Caco-2 (cell line): ENCODE measurements around the gene AMOTL1. TPM values are rescaled to one million over a fixed set of nuclear protein-coding genes. Genes with fewer than 3 reads are reported as not detected.

ENCODE experiments used
- BruUV-seq: library from RNA; stranded (reverse); fragments of 400-500 nt; replicated peaks from 2 replicates; lab custom pipeline; 2021; lab: Mats Ljungman, UMichigan
- CTCF ChIA-PET: fragments of 300-600 bp; sonication (Branson Sonifier 250); formaldehyde crosslinking; loops from one replicate; lab custom pipeline; 2022; ENCODE audit warnings: antibody characterized with exemption; lab: Charles Lee
- POLR2A ChIA-PET: fragments of 300-600 bp; sonication (Branson Sonifier 250); formaldehyde crosslinking; loops from one replicate; lab custom pipeline; 2022; ENCODE audit warnings: antibody characterized with exemption; lab: Charles Lee
- DNase-seq, 2 experiments: peaks; one replicate each; pipeline versions ENCODE4 v3.0.0 to v3.0.0-alpha.2; 2020 to 2022
- H3K27me3 ChIP-seq: replicated peaks from 2 replicates; pipeline ENCODE4 v1.6.0; 2011; ENCODE audit warnings: low read length; ENCODE audit not compliant: control insufficient read depth, insufficient read depth
- H3K36me3 ChIP-seq: 2 replicates; pipeline ENCODE4 v1.5.1; 2011; ENCODE audit warnings: low read length; ENCODE audit not compliant: control insufficient read depth, insufficient read depth
- H3K4me1 ChIP-seq: fragments of 250-450 bp; sonication (Bioruptor Pico); 2 replicates; pipeline ENCODE4 v1.5.1; 2020; ENCODE audit warnings: mild to moderate bottlenecking
- H3K4me3 ChIP-seq: 2 replicates; pipeline ENCODE4 v1.5.1; 2011; ENCODE audit warnings: low read depth, mild to moderate bottlenecking, control low read depth, low read length
- H3K9me3 ChIP-seq: fragments of 250-450 bp; sonication (Bioruptor Pico); 2 replicates; pipeline ENCODE4 v1.5.1; 2020; ENCODE audit warnings: mild to moderate bottlenecking, moderate library complexity
- H3K27ac Mint-ChIP-seq: one replicate; pipeline ENCODE4 v1.8.0; 2022; ENCODE audit warnings: mixed read lengths; ENCODE audit not compliant: unreplicated experiment
- H3K27me3 Mint-ChIP-seq: one replicate; pipeline ENCODE4 v1.8.0; 2022; ENCODE audit warnings: mixed read lengths; ENCODE audit not compliant: insufficient read depth, unreplicated experiment
- H3K36me3 Mint-ChIP-seq: one replicate; pipeline ENCODE4 v1.8.0; 2022; ENCODE audit warnings: mild to moderate bottlenecking, mixed read lengths; ENCODE audit not compliant: insufficient read depth, unreplicated experiment
- H3K4me1 Mint-ChIP-seq: one replicate; pipeline ENCODE4 v1.8.0; 2022; ENCODE audit warnings: low read depth, mixed read lengths; ENCODE audit not compliant: unreplicated experiment
- H3K4me3 Mint-ChIP-seq: one replicate; pipeline ENCODE4 v1.8.0; 2022; ENCODE audit warnings: mild to moderate bottlenecking, moderate library complexity, mixed read lengths; ENCODE audit not compliant: unreplicated experiment
- H3K9me3 Mint-ChIP-seq: one replicate; pipeline ENCODE4 v1.8.0; 2022; ENCODE audit warnings: mixed read lengths; ENCODE audit not compliant: unreplicated experiment
- CTCF ChIP-seq, 2 experiments: fragments of 200-600 bp in 1 of 2; IDR thresholded peaks; 1 replicate in 1 of 2; 2 replicates in 1 of 2; pipeline versions ENCODE4 v1.5.1 to v1.8.0; 2011 to 2022; ENCODE audit warnings: antibody characterized with exemption in 1 of 2, control low read depth in 1 of 2, inconsistent platforms in 1 of 2, low read depth in 1 of 2, low read length in 1 of 2, mild to moderate bottlenecking in 1 of 2, moderate library complexity in 1 of 2; ENCODE audit not compliant: insufficient read depth in 1 of 2, severe bottlenecking in 1 of 2, unreplicated experiment in 1 of 2
- intact Hi-C: fragments of 100-400 bp; cut with micrococcal nuclease; formaldehyde crosslinking; loops from one replicate; pipeline ENCODE4 v1.10.0; 2022; ENCODE audit not compliant: unreplicated experiment
- total RNA-seq: library from RNA; stranded (reverse); gene quantifications from 2 replicates; pipeline ENCODE4 v1.2.3, GENCODE V29; 2022

AMOTL1 gene
- total RNA-seq, 1 experiment from 2014 or later: 60.8 TPM

GRCh38 chr11:94721565-94722292 lies 46.4 kb upstream of the AMOTL1 start:
- H3K36me3 ChIP-seq: no peaks in the 10 kb centered on the region
- Mint-ChIP-seq H3K27me3 (no peaks in the 10 kb centered on the region), H3K27ac (no peak overlapping the region), H3K36me3 (no peaks in the 10 kb centered on the region), H3K4me1 (peaks cover 7% of the 10 kb centered on the region), H3K4me3 (no peak overlapping the region), H3K9me3 (no peaks in the 10 kb centered on the region)
- peaks cover 6% of the 10 kb centered on the region; the same call in 1 of the 2 replicates for H3K9me3 ChIP-seq
- TF ChIP-seq CTCF (IDR thresholded peaks at IDR 0.05; ENCODE audit: insufficient read depth in 1 of 2, low read depth in 1 of 2, low read length in 1 of 2, severe bottlenecking in 1 of 2, unreplicated experiment in 1 of 2): no peak
- H3K4me3 ChIP-seq: no peak overlapping the region
- ChIA-PET POLR2A (no interaction called here), CTCF (no interaction called here)
- no peak for DNase-seq
- BruUV-seq: no TSS peak
- intact Hi-C loops: no loop called here
- no peaks in the 10 kb centered on the region for H3K4me1 ChIP-seq
- H3K27me3 ChIP-seq: no peaks in the 10 kb centered on the region

- H3K27ac Mint-ChIP-seq: no peak overlapping the region
- H3K36me3 Mint-ChIP-seq: no peaks in the 10 kb centered on the region
- H3K27me3 ChIP-seq: no peaks in the 10 kb centered on the region
- H3K27me3 Mint-ChIP-seq: no peaks in the 10 kb centered on the region
- intact Hi-C loops: no loop called here
- ChIA-PET POLR2A (no interaction called here), CTCF (no interaction called here)
- TF ChIP-seq CTCF (IDR thresholded peaks at IDR 0.05; ENCODE audit: insufficient read depth in 1 of 2, low read depth in 1 of 2, low read length in 1 of 2, severe bottlenecking in 1 of 2, unreplicated experiment in 1 of 2): no peak
- H3K4me3 ChIP-seq: no peak overlapping the region
- DNase-seq: no peak
- H3K36me3 ChIP-seq: no peaks in the 10 kb centered on the region
- H3K4me1 ChIP-seq: no peaks in the 10 kb centered on the region
- peaks cover 7% of the 10 kb centered on the region for H3K4me1 Mint-ChIP-seq
- no peak overlapping the region for H3K4me3 Mint-ChIP-seq
- no TSS peak for BruUV-seq
- H3K9me3 ChIP-seq: peaks cover 4% of the 10 kb centered on the region; the same call in 1 of the 2 replicates
- H3K9me3 Mint-ChIP-seq: no peaks in the 10 kb centered on the region
These were observed 45.4 kb upstream of the AMOTL1 start for GRCh38 chr11:94722735-94723134.

- no peak overlapping the region for H3K4me3 Mint-ChIP-seq
- no peak overlapping the region for H3K27ac Mint-ChIP-seq
- no peaks in the 10 kb centered on the region for H3K36me3 ChIP-seq
- intact Hi-C loops: no loop called here
- ChIA-PET CTCF (no interaction called here), POLR2A (no interaction called here)
- H3K4me3 ChIP-seq: no peak overlapping the region
- no TSS peak for BruUV-seq
- H3K4me1 Mint-ChIP-seq: peaks cover 7% of the 10 kb centered on the region
- H3K27me3 Mint-ChIP-seq: no peaks in the 10 kb centered on the region
- peaks cover 9% of the 10 kb centered on the region; the same call in 1 of the 2 replicates for H3K4me1 ChIP-seq
- no peaks in the 10 kb centered on the region for H3K9me3 ChIP-seq
- no peak for TF ChIP-seq CTCF (IDR thresholded peaks at IDR 0.05; ENCODE audit: insufficient read depth in 1 of 2, low read depth in 1 of 2, low read length in 1 of 2, severe bottlenecking in 1 of 2, unreplicated experiment in 1 of 2)
- DNase-seq: no peak
- no peaks in the 10 kb centered on the region for H3K9me3 Mint-ChIP-seq
- no peaks in the 10 kb centered on the region for H3K27me3 ChIP-seq
- H3K36me3 Mint-ChIP-seq: no peaks in the 10 kb centered on the region
These were observed 43.1 kb upstream of the AMOTL1 start for GRCh38 chr11:94725097-94725496.
